Non-pigmented ciliary epithelial cell (primary cell): ENCODE results near the gene PDGFA.

Source experiments
- DNase-seq: peaks from one replicate; pipeline ENCODE4 v3.0.0-alpha.2; 2010; ENCODE audit warnings: low read depth

PDGFA gene

GRCh38 chr7:472640-472957 is 47.0 kb downstream of the PDGFA start:
- no peak for DNase-seq

DNA sequence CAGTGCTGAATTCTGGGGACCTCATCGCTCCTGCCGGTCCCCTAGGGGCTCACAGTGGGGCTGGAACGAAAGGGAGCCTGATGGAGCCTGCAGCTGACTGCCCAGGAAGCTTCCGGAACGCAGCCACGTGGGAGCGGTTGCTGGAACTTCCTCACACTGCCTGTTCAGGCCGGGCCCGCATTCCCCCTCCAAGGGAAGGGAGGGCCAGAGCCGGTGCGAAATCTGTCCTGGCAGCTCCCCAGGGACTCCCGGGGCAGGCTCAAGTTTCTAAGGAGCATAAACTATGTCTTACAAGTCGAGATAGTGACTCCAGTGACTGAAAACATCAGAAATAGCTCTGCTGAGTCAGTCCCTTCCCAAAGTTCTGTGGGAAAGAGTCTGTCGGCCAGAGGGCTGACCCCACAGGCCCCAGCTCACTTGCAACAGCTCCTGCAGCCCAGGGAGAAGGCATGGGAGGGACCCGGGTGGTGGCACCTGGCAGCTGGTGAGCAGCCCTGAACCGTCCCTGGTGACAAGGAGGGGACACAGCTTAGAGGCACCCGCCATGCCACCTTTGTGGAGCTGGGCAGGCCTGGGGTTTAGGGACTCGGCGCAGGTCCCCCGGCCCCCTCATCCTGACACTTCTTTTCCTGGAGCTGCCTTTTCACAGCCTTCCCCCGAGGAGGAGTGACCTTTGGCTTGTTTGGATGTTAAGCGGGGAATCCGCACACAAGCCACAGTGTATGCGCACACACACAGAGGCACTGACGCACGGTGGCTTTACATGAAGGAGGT is 47.6 kb downstream of the PDGFA start:
- peak; percentile 82 for DNase-seq

DNA sequence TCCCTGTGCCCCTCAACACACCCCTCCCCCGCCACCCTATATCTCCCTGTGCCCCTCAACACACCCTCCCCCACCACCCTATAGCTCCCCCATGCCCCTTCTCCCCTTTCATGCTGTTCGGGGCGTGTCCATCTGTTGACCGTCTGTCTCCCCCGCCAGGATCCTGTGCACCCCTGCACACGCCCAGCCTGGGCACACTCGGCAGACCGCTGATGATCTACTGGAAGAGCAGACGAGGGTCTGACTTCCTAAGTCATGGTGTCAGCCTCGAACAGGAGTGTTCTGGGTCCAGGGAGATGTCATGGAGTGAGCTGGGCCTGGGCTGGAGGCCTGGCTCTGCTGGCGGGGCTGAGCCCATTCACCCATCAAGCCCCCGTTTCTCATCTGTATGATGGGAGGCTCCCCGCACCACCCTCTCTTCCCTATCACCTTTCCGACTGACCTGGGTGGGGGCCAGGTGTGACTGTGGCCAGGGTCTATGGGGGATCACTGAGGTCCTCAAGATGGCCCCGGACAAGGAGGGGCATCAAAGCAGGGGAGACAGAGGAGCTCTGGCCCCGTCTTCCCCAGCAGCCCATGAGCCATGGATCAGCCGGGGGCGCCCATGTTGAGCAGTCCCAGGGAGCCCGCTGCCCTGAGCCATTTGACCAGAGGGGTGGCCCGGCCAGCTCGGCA is 48.3 kb downstream of the PDGFA start:
- no peak for DNase-seq

- no peak for DNase-seq
Measured at GRCh38 chr7:469563-469961, 50.1 kb downstream of the PDGFA start.

- no peak for DNase-seq
Measured at GRCh38 chr7:468681-469562, 50.7 kb downstream of the PDGFA start.

DNA sequence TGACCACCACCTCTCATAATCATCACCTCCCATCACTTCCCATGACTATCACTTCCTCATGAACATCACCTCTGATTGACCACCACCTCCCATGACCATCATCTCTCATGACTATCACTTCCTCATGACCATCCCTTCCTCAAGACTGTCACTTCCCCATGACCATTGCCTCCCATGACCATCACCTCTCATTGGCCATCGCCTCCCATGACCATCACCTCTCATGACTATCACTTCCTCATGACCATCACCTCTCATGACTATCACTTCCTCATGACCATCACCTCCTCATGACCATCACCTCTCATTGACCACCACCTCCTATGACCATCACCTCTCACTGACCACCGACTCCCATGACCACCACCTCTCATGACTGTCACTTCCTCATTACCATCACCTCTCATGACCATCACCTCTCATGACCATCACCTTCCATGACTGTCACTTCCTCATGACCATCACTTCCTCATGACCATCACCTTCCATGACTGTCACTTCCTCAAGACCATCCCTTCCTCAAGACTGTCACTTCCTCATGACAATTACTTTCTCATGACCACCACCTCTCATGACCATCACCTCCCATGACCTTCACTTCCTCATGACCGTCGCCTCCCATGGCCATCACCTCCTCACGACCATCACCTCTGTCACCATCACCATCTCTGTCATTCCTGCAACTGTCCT is 51.6 kb downstream of the PDGFA start:
- no peak for DNase-seq

DNA sequence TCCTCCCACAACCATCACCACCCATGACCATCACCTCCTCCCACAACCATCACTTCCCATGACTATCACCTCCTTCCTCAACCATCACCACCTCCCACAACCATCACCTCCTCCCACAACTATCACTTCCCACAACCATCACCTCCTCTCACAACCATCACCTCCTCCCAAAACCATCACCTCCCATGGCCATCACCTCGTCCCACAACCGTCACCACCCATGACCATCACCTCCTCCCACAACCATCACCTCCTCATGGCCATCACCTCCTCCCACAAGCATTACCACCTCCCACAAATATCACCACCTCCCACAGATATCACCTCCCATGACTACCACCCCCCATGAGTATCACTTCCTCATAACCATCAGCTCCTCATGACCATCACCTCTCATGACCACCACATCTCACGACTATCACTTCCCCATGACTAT is 52.2 kb downstream of the PDGFA start:
- DNase-seq, result no peak

DNA sequence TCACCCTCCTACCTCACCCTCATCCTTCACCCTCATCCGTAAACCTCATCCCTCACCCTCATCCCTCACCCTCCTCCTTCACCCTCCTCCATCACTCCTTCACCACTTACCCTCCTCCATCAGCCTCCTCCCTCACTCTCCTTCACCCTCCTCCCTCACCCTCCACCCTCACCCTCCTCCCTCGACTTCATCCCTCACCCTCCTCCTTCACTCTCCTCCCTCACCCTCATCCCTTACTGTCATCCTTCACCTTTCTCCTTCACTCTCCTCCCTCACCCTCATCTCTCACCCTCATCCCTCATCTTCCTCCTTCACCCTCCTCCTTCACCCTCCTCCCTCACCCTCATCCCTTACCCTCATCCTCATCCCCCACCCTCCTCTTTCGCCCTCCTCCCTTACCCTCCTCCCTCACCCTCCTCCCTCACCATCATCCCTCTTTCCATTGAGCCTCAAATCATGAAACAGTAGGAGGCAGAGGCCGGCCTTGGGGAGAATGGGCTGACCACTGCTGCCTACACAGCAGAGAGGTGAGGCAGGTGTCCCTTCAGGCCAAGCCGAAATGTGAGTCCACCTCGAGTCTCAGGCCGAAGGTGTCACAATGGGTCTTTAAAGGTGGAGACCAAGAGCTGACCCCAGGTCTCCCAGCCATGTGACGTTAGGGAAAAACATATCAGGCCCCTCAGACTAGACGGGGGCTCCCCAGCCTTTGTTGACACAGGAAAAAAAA is 53.0 kb downstream of the PDGFA start:
- DNase-seq, result no peak

DNA sequence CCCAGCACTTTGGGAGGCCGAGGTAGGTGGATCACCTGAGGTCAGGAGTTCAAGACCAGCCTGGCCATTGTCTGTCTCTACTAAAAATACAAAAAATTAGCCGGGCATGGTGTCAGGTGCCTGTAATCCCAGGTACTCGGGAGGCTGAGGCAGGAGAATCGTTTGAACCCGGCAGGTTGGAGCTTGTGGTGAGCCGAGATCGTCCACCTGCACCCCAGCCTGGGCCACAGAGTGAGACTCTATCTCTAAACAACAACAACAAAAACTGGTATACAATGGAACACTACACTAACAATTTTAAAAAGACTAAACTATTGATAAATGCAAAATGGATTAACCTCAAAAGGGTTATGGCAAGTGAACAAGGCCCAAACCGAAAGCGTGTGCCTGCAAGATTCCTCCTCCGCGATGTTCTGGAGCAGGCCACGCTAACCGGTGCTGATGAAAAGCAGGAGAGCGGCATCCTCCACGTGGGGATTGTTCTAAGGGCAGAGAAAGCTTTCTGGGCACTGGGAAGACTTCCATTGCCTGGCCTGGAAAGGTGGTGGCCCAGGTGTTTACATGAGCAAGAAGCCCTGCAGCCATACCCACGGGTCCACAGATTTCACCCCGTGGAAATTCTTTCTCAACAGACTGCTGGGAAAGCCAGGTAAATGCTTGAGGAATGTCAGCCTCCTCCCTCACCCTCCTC is 53.8 kb downstream of the PDGFA start:
- no peak for DNase-seq

- DNase-seq, result no peak
Measured at GRCh38 chr7:464454-465401, 54.9 kb downstream of the PDGFA start.

DNA sequence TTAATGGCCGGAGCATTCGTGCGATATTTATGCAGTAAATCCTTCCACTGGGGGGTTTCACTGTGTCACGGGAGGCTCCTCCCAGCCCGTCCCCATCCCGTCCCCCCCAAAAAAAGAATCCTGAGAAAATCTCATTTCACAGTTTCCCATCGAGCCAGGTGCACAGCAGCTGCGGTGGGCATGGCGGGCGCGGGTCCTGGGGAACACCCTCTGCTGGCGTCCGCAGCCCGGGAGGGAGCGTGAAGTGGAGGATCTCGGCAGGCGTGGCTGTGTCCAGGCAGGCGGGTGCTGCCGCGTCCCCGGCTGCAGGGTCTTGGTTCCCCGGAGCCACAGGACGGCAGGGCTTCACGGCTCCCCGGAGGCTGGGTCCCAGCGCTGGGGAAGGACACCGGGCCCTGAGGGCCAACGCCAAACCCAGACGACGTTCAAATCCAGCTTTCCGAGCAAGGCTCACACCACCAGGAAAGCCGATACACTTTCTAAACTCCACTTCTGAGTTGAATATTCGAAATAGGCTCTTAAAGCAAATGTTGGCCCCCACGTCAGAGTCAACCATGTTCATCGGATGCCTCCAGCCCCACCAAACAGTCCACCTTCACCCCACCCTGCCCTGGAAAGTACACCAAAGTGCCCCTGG is 55.7 kb downstream of the PDGFA start:
- DNase-seq, result no peak

DNA sequence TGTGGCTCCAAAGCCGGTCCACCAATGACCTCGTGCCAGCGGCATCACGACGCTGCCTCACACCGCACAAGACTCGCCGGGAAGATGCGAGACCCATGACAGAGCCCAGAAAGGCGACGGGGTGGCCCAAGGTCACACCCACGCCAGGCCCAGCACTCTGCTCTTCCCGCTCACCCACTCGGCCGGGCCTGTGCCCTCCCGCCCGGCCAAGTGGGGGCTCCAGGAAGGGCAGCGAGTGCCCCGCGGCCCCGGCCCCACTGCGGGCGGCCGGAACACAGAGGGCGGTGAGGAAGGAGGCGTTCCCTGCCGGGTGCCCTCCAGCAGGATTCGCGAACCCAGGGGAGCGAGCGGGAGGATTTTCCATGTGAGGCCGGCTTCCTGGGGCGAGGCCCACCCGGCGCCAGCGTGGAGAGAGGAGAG is 56.3 kb downstream of the PDGFA start:
- DNase-seq, result no peak

GRCh38 chr7:462173-463103 is 57.2 kb downstream of the PDGFA start:
- no peak for DNase-seq

- DNase-seq, result no peak
Measured at GRCh38 chr7:461453-462172, 58.0 kb downstream of the PDGFA start.

DNA sequence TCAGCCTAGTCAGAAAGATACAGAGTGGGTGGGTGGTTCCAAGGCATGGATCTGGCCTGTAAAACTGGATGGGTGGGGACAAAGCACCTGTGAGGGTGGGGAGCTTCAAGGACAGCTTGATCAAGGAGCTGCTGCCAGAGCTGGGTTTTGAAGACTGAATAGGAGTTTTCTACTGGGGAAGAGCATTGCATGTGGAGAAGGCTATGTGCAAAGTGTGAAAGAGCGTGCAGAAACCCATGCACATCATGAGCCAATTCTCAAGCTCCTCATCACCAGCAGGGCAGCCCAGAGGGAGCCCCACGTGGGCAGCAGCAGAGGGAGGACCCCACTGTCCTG is 58.6 kb downstream of the PDGFA start:
- no peak for DNase-seq

DNA sequence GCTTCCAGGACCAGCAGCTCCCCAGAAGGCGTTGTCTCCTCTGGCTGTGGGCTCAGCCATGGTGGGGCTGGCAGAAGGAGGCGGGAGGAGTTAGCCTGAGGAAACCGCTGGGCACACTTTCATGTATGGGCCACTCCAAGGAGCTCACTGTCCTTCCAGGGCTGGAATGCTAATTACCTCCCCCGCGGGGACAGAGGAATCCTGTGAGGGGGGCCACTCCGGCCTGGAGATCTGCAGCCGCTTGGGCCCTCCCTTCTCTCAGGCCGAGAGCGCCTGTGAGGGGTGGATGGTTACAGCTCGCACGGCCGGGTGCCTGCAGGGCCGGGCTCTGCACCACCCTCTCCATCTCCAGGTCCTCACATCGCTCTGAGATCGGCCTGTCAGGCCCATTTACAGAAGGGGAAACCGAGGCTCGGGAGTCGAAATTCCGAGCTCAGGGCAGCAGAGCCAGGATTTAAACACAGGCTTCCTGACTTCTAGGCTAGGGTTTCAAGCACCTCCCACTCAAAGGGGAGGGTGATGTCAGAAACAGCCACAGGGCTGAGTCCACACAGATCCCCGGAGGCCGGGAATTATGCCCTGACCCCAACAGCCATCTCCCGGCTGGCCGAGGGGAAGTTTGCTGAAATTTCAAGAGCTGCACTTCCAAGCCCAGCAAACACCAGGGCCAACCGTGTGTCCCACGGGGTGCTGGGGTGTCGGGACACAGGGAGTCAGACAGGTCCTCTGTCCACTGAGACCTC is 59.1 kb downstream of the PDGFA start:
- DNase-seq, result no peak
